SK-N-SH (cell line): ENCODE results near the gene YARS1. TPM values are rescaled to one million over a fixed set of nuclear protein-coding genes. Genes with fewer than 3 reads are reported as not detected.

Source experiments
- CTCF ChIA-PET: fragments of 300-600, 350-600 bp; formaldehyde crosslinking; extraction: SDS; loops from one replicate; lab custom pipeline; 2021; lab: Yijun Ruan, JAX
- POLR2A ChIA-PET: fragments of 350-600 bp; sonication (Branson Sonifier 250); formaldehyde crosslinking; extraction: SDS; loops from one replicate; lab custom pipeline; 2020; ENCODE audit warnings: antibody characterized with exemption, inconsistent platforms; lab: Yijun Ruan, JAX
- DNase-seq: peaks from one replicate; pipeline ENCODE4 v3.0.0; 2012
- H2AFZ ChIP-seq: fragments of 200-600 bp; sonication (generic); 2 replicates; pipeline ENCODE4 v1.8.1; 2016; ENCODE audit warnings: antibody characterized with exemption, mild to moderate bottlenecking, low read depth
- H3F3A ChIP-seq: fragments of 200-600 bp; sonication (generic); replicated peaks from 2 replicates; pipeline ENCODE3; 2016; ENCODE audit warnings: antibody characterized with exemption, mild to moderate bottlenecking; ENCODE audit not compliant: insufficient read depth
- H3K27ac ChIP-seq, 2 experiments: fragments of 200-500 bp in 1 of 2; fragments of 200-600 bp in 1 of 2; sonication (Bioruptor generic) in 1 of 2; sonication (generic), shearing (Covaris generic) in 1 of 2; 2 replicates each; pipeline versions ENCODE4 v1.5.1 to v1.6.1; 2014 to 2016; ENCODE audit warnings: low read depth in 2 of 2, inconsistent platforms in 1 of 2, low read length in 1 of 2, mild to moderate bottlenecking in 1 of 2, mixed read lengths in 1 of 2
- H3K27me3 ChIP-seq: fragments of 200-600 bp; sonication (generic), shearing (Covaris generic); 2 replicates; pipeline ENCODE4 v1.6.1; 2016; ENCODE audit warnings: mixed run types; ENCODE audit not compliant: insufficient read depth
- H3K36me3 ChIP-seq, 2 experiments: fragments of 200-500 bp in 1 of 2; fragments of 200-600 bp in 1 of 2; sonication (Bioruptor generic) in 1 of 2; sonication (generic) in 1 of 2; replicated peaks in 1 of 2; 2 replicates each; pipeline versions ENCODE3 to v1.5.1; 2014 to 2016; ENCODE audit warnings: low read length in 1 of 2, mild to moderate bottlenecking in 1 of 2; ENCODE audit not compliant: insufficient read depth in 2 of 2, control insufficient read depth in 1 of 2
- H3K4me1 ChIP-seq, 2 experiments: fragments of 200-500 bp in 1 of 2; fragments of 200-600 bp in 1 of 2; sonication (Bioruptor generic) in 1 of 2; sonication (generic), shearing (Covaris generic) in 1 of 2; 2 replicates each; pipeline versions ENCODE4 v1.5.1 to v1.6.1; 2014 to 2016; ENCODE audit warnings: low read depth in 1 of 2, low read length in 1 of 2, mixed run types in 1 of 2; ENCODE audit not compliant: insufficient read depth in 2 of 2, control insufficient read depth in 1 of 2
- H3K4me2 ChIP-seq: fragments of 200-600 bp; sonication (generic), shearing (Covaris generic); 2 replicates; pipeline ENCODE4 v1.6.1; 2017; ENCODE audit warnings: mixed run types
- H3K4me3 ChIP-seq, 2 experiments: fragments of 200-500 bp in 1 of 2; fragments of 200-600 bp in 1 of 2; sonication (Bioruptor generic) in 1 of 2; sonication (generic), shearing (Covaris generic) in 1 of 2; 2 replicates each; pipeline versions ENCODE4 v1.5.1 to v1.8.1; 2014 to 2016; ENCODE audit warnings: low read depth in 2 of 2, inconsistent platforms in 1 of 2, low read length in 1 of 2, mild to moderate bottlenecking in 1 of 2, mixed read lengths in 1 of 2, moderate library complexity in 1 of 2
- H3K79me2 ChIP-seq: fragments of 200-600 bp; sonication (generic); 2 replicates; pipeline ENCODE4 v1.8.1; 2017; ENCODE audit warnings: mild to moderate bottlenecking; ENCODE audit not compliant: insufficient read depth
- H3K9ac ChIP-seq: fragments of 200-600 bp; sonication (generic); 2 replicates; pipeline ENCODE4 v1.6.1; 2017; ENCODE audit warnings: mixed run types
- H3K9me2 ChIP-seq: fragments of 200-600 bp; sonication (generic); 2 replicates; pipeline ENCODE4 v1.6.1; 2017; ENCODE audit warnings: mixed run types
- H3K9me3 ChIP-seq: fragments of 200-600 bp; sonication (generic); 2 replicates; pipeline ENCODE4 v1.6.1; 2017; ENCODE audit warnings: mixed run types, mild to moderate bottlenecking, moderate library complexity
- H4K20me1 ChIP-seq: fragments of 200-600 bp; sonication (generic); 2 replicates; pipeline ENCODE4 v1.6.1; 2017; ENCODE audit warnings: mild to moderate bottlenecking, mixed run types; ENCODE audit not compliant: insufficient read depth
- FOSL2 ChIP-seq: IDR thresholded peaks from 2 replicates; pipeline ENCODE4 v1.4.0; 2012; ENCODE audit warnings: low read depth, mild to moderate bottlenecking, moderate library complexity, borderline replicate concordance
- FOXM1 ChIP-seq: IDR thresholded peaks from 2 replicates; pipeline ENCODE4 v1.4.0; 2012; ENCODE audit warnings: low read depth, mild to moderate bottlenecking
- RFX5 ChIP-seq: IDR thresholded peaks from 2 replicates; pipeline ENCODE4 v1.6.1; 2012; ENCODE audit warnings: mild to moderate bottlenecking, improper control_type of control experiment, low read length
- RXRA ChIP-seq: IDR thresholded peaks from 2 replicates; pipeline ENCODE4 v1.4.0; 2012; ENCODE audit warnings: low read depth, mild to moderate bottlenecking, borderline replicate concordance
- SIN3A ChIP-seq: IDR thresholded peaks from 2 replicates; pipeline ENCODE4 v1.6.1; 2012; ENCODE audit warnings: low read depth, mild to moderate bottlenecking, low read length, moderate library complexity, borderline replicate concordance
- TCF12 ChIP-seq: IDR thresholded peaks from 2 replicates; pipeline ENCODE4 v1.4.0; 2012
- USF2 ChIP-seq: fragments of 150-350 bp; IDR thresholded peaks from 2 replicates; pipeline ENCODE4 v1.6.1; 2017; ENCODE audit warnings: antibody characterized with exemption, low read length, low read depth, borderline replicate concordance
- YY1 ChIP-seq: IDR thresholded peaks from 2 replicates; pipeline ENCODE4 v1.4.0; 2012; ENCODE audit warnings: low read depth, mild to moderate bottlenecking
- WGBS: methylation state at CpG from one replicate; pipeline ENCODE4 v1.1.6; 2017; ENCODE audit warnings: low lambda C conversion rate; 5-methylcytosine and 5-hydroxymethylcytosine counted together
- polyA plus RNA-seq, 3 experiments: library from polyadenylated mRNA; depleted of rRNA; stranded (reverse); fragments of >200 nt; gene quantifications; 2 replicates each; pipeline ENCODE4 v1.2.3, GENCODE V29; 2012
- TF ChIP-seq, protein P1 (sequence below): fragments of 150-350 bp; IDR thresholded peaks from 2 replicates; pipeline ENCODE4 v1.6.1; 2016; ENCODE audit warnings: mild to moderate bottlenecking, low read depth, low read length
- TF ChIP-seq, protein P2 (sequence below): IDR thresholded peaks from 2 replicates; pipeline ENCODE4 v1.6.1; 2012; ENCODE audit warnings: mild to moderate bottlenecking, low read depth, low read length, moderate library complexity

The YARS1 gene
- polyA plus RNA-seq, 1 of the 3 experiments (the other 2 are of a cell fraction), result 46.3 TPM

DNA sequence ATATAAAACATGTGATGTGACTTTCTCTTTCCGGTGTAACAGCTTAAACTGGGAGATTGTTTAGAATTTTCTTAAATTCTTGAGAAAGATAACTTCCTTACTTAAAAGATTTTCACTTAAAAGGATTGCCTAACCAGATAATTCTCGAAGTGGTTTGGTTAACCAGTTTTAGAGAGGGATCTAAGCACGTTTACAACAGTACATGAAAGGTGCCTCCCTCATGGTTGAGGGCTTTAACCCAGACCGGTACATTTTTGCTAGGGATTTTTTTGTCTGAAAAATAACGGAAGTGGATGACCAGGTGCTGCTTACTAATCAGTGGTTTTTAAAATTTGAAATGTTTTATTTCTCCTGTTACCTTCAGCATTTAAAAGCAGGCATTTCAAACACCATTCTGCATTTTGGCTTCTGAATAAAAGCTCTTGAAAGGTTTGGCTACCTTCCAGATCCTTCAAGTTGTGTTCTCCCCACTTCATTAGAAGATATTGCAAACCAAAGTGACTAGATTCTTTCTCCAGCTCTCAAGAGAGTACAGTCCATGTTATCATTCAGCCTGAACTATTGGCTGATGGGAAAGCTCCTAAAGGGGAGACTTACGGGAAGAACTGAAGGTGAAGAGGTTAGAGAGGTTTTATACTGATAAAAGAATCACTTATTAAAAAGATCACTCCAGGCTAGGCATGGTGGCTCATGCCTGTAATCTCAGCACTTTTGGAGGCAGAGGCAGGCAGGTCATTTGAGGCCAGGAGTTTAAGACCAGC, 13.1 kb upstream of the YARS1 start:
- CTCF ChIA-PET, result interaction anchor here (0.6 to 2.3 kb wide), 5 partner anchors 9 to 436 kb away, joined by 3 to 7 read pairs (median 3); partner anchors contain the start of gene BSDC1
- POLR2A ChIA-PET, result no interaction called here
- Histone ChIP-seq H4K20me1 (no peaks in the 10 kb centered on the region), H2AFZ (no peak overlapping the region), H3K9me3 (no peaks in the 10 kb centered on the region), H3K36me3 (peaks cover 74 to 90% of the 10 kb centered on the region in 2 experiments), H3K4me1 (no peaks in the 10 kb centered on the region), H3K27ac (no peak overlapping the region), H3K27me3 (no peaks in the 10 kb centered on the region), H3F3A (peaks cover 5% of the 10 kb centered on the region), H3K79me2 (no peaks in the 10 kb centered on the region; the same call in 1 of the 2 replicates), H3K9me2 (no peaks in the 10 kb centered on the region), H3K4me3 (no peak overlapping the region), H3K4me2 (no peak overlapping the region), H3K9ac (no peak overlapping the region)
- WGBS, result 89% methylated on average over 6 of the region's 6 CpGs
- TF ChIP-seq SIN3A, result no peak
- TF ChIP-seq TCF12, result no peak
- TF ChIP-seq, protein P1, sequence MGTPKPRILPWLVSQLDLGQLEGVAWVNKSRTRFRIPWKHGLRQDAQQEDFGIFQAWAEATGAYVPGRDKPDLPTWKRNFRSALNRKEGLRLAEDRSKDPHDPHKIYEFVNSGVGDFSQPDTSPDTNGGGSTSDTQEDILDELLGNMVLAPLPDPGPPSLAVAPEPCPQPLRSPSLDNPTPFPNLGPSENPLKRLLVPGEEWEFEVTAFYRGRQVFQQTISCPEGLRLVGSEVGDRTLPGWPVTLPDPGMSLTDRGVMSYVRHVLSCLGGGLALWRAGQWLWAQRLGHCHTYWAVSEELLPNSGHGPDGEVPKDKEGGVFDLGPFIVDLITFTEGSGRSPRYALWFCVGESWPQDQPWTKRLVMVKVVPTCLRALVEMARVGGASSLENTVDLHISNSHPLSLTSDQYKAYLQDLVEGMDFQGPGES, result no peak
- TF ChIP-seq USF2, result no peak
- TF ChIP-seq FOXM1, result no peak
- TF ChIP-seq, protein P2, sequence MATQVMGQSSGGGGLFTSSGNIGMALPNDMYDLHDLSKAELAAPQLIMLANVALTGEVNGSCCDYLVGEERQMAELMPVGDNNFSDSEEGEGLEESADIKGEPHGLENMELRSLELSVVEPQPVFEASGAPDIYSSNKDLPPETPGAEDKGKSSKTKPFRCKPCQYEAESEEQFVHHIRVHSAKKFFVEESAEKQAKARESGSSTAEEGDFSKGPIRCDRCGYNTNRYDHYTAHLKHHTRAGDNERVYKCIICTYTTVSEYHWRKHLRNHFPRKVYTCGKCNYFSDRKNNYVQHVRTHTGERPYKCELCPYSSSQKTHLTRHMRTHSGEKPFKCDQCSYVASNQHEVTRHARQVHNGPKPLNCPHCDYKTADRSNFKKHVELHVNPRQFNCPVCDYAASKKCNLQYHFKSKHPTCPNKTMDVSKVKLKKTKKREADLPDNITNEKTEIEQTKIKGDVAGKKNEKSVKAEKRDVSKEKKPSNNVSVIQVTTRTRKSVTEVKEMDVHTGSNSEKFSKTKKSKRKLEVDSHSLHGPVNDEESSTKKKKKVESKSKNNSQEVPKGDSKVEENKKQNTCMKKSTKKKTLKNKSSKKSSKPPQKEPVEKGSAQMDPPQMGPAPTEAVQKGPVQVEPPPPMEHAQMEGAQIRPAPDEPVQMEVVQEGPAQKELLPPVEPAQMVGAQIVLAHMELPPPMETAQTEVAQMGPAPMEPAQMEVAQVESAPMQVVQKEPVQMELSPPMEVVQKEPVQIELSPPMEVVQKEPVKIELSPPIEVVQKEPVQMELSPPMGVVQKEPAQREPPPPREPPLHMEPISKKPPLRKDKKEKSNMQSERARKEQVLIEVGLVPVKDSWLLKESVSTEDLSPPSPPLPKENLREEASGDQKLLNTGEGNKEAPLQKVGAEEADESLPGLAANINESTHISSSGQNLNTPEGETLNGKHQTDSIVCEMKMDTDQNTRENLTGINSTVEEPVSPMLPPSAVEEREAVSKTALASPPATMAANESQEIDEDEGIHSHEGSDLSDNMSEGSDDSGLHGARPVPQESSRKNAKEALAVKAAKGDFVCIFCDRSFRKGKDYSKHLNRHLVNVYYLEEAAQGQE, result no peak
- TF ChIP-seq RXRA, result no peak
- TF ChIP-seq YY1, result no peak
- no peak for TF ChIP-seq RFX5
- no peak for TF ChIP-seq FOSL2
- DNase-seq, result no peak
